Neutrophil (primary cell): ENCODE results near the gene TCP1.

Experiments
- H3K27ac ChIP-seq: fragments of 200-600 bp; sonication (generic); 2 replicates; pipeline ENCODE4 v1.5.1; 2016; ENCODE audit warnings: mild to moderate bottlenecking, moderate library complexity
- H3K27me3 ChIP-seq: fragments of 200-600 bp; sonication (generic); 2 replicates; pipeline ENCODE4 v1.6.0; 2016; ENCODE audit warnings: mild to moderate bottlenecking
- H3K36me3 ChIP-seq: fragments of 200-600 bp; sonication (generic); 2 replicates; pipeline ENCODE4 v1.5.1; 2017
- H3K4me1 ChIP-seq, 2 experiments: fragments of 200-600 bp in 1 of 2; sonication (generic) in 1 of 2; 1 replicate in 1 of 2; 2 replicates in 1 of 2; pipeline versions ENCODE4 v1.5.1 to v1.6.1; 2013 to 2016; ENCODE audit warnings: low read depth in 1 of 2, low read length in 1 of 2, mild to moderate bottlenecking in 1 of 2, moderate library complexity in 1 of 2; ENCODE audit not compliant: control insufficient read depth in 1 of 2, insufficient read depth in 1 of 2
- H3K4me3 ChIP-seq, 2 experiments: fragments of 200-600 bp in 1 of 2; sonication (generic) in 1 of 2; 1 replicate in 1 of 2; 2 replicates in 1 of 2; pipeline ENCODE4 v1.5.1; 2013 to 2016; ENCODE audit warnings: low read depth in 1 of 2, low read length in 1 of 2, mild to moderate bottlenecking in 1 of 2, moderate library complexity in 1 of 2
- H3K9me3 ChIP-seq: fragments of 200-600 bp; sonication (generic); 2 replicates; pipeline ENCODE4 v1.5.1; 2016
- CTCF ChIP-seq: fragments of 200-600 bp; sonication (generic); IDR thresholded peaks from 2 replicates; pipeline ENCODE4 v1.5.1; 2016; ENCODE audit warnings: antibody characterized with exemption

Gene TCP1

GRCh38 chr6:159790956-159791598, 1.7 kb upstream of the TCP1 start:
- peaks cover 36 to 41% of the 10 kb centered on the region in 2 experiments for H3K4me1 ChIP-seq

GRCh38 chr6:159790149-159790955, 950 bp upstream of the TCP1 start, which contains the start of gene MRPL18:
TSS of gene MRPL18 (plus strand) at chr6:159790467. CDS start at chr6:159790588, 121 bp downstream.
- H3K27ac ChIP-seq, result peak within 1 kb of the TSS; percentile 91

More at GRCh38 chr6:159790956-159791598, 1.7 kb upstream of the TCP1 start:
- no peak for TF ChIP-seq CTCF
- Histone ChIP-seq H3K4me3 (peak overlapping the region; percentile 85 to 87), H3K36me3 (peaks cover 21% of the 10 kb centered on the region), H3K27ac (peak overlapping the region; percentile 91), H3K9me3 (no peaks in the 10 kb centered on the region), H3K27me3 (no peaks in the 10 kb centered on the region)

GRCh38 chr6:159788753-159789376, 537 bp downstream of the TCP1 start:
- Histone ChIP-seq H3K27ac (peak overlapping the region; percentile 91), H3K36me3 (peaks cover 37% of the 10 kb centered on the region), H3K4me1 (peaks cover 36 to 41% of the 10 kb centered on the region in 2 experiments), H3K4me3 (peak overlapping the region; percentile 85 to 87), H3K9me3 (no peaks in the 10 kb centered on the region), H3K27me3 (no peaks in the 10 kb centered on the region)
- no peak for TF ChIP-seq CTCF

More at GRCh38 chr6:159790149-159790955, 950 bp upstream of the TCP1 start, which contains the start of gene MRPL18:
- Histone ChIP-seq H3K4me1 (peaks cover 36 to 41% of the 10 kb centered on the region in 2 experiments), H3K9me3 (no peaks in the 10 kb centered on the region), H3K36me3 (peaks cover 25% of the 10 kb centered on the region), H3K27me3 (no peaks in the 10 kb centered on the region), H3K4me3 (peak within 1 kb of the TSS; percentile 85 to 87)
- peak; percentile 18 for TF ChIP-seq CTCF

- no peaks in the 10 kb centered on the region for H3K27me3 ChIP-seq
- H3K27ac ChIP-seq, result peak overlapping the region; percentile 91
- H3K4me3 ChIP-seq, result peak overlapping the region; percentile 85 to 87
- no peak for TF ChIP-seq CTCF
- peaks cover 39% of the 10 kb centered on the region for H3K36me3 ChIP-seq
- peaks cover 36 to 41% of the 10 kb centered on the region in 2 experiments for H3K4me1 ChIP-seq
- H3K9me3 ChIP-seq, result no peaks in the 10 kb centered on the region
Measured at GRCh38 chr6:159788276-159788675, 1.1 kb downstream of the TCP1 start.

GRCh38 chr6:159778542-159779103, 10.8 kb downstream of the TCP1 start:
- Histone ChIP-seq H3K27me3 (no peaks in the 10 kb centered on the region), H3K9me3 (no peaks in the 10 kb centered on the region), H3K4me3 (no peak overlapping the region), H3K27ac (no peak overlapping the region), H3K36me3 (peaks cover 67% of the 10 kb centered on the region), H3K4me1 (no peaks in the 10 kb centered on the region)
- TF ChIP-seq CTCF, result no peak
